GM04503 (cell line): ENCODE data around the gene SGO2.
"Not testable (repeated sequence)": the region's sequence is repeated elsewhere in the genome, so short reads cannot be mapped to it uniquely, and the experiment has no call there.

ENCODE experiments used
- DNase-seq: peaks from one replicate; pipeline ENCODE4 v3.0.0-alpha.2; 2012; ENCODE audit warnings: low read depth

SGO2 gene

GRCh38 chr2:200525066-200525465 is 941 bp upstream of the SGO2 start:
- DNase-seq, result no peak

DNA sequence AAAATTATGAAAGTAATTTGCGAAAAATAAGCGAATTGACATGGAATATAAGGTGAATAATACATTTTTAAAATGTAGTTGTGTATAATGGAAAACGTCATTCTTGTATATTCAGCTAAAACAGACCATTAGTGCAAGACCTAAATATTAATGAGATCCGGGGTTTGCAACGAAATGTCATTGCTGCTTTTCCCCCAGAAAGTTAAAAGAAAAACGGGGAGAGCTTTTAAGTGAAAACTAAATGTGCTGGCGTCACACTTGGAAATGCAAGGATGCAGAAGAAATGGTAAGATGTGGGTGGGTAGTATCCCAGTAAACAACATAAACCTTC is 491 bp upstream of the SGO2 start:
- no peak for DNase-seq

DNA sequence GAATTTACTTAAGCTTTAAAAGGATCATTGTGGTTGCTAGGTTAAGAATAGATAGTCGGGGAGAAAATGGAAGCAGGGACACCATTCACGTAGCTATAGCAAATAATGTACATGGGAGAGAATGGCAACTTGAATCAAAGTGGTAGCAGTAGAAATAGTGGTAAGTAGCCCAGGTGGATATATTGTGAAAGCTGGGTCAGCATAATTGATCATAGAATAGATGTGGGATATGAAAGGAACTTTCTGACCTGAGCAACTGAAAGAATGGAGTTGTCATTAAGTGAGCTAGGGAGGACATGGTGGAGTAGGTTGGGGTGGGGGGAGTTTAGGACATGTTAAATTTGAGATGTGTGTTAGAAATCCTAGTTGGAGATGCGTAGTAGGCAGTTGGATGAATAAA is 2.2 kb downstream of the SGO2 start:
- DNase-seq, result no peak

- DNase-seq, result no peak
Measured at GRCh38 chr2:200533754-200534153, 7.7 kb downstream of the SGO2 start.

DNA sequence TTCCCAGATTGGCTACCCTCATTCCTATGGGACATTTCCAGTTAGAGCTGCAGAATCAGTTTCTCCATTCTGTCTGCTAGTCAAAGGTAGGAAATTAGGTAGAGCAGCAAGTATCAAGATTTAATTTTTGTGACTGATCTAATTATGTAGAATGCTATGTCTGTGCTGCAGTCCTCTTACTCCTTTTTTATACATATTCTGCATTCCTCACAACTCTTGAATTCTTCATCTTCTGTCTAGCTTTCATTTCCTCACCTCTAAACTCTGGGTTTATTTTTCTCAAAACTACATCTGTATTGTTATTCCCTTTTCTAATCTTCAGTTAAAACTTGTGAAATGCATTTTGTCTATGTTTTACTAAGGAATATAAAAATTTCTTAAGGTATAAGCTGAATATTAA is 8.6 kb downstream of the SGO2 start:
- DNase-seq, result no peak

GRCh38 chr2:200538139-200538538 is 12.1 kb downstream of the SGO2 start:
- DNase-seq, result no peak

DNA sequence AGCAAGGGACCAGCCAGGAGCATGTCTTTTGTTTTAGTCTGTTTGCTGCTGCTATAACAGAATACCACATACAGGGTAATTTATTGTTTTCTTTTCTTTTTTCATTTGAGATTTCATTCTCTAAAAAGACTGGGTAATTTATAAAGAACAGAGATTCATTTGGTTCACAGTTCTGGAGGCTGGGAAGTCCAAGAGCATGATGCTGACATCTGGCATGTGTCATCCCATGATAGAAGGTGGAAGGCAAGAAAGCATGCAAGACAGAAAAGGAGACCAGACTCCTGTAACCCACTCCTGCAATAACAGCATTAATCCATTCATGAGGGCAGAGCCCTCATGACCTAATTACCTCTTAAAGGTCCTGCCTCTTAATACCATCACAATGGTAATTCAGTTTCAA is 14.8 kb downstream of the SGO2 start:
- no peak for DNase-seq

GRCh38 chr2:200566596-200566995 is 40.6 kb downstream of the SGO2 start:
- not testable (repeated sequence) for DNase-seq

DNA sequence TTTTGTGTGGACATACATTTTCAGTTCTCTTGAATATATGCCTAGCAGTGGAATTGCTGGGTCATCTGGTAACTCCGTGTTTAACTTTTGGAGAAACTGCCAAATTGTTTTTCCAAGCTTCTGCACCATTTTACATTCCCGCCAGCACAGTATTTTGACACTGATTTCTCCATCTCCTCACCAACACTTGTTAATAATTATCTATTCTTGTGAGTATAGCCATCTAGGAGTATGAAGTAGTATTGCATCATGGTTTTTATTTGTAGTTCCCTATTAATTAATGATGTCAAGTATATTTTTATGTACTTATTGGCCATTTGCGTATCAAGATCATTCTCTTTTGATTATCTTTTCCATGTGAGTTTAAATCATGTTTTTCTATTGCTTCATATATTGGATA is 41.9 kb downstream of the SGO2 start:
- no peak for DNase-seq

GRCh38 chr2:200575957-200576356 is 50.0 kb downstream of the SGO2 start:
- DNase-seq, result no peak

DNA sequence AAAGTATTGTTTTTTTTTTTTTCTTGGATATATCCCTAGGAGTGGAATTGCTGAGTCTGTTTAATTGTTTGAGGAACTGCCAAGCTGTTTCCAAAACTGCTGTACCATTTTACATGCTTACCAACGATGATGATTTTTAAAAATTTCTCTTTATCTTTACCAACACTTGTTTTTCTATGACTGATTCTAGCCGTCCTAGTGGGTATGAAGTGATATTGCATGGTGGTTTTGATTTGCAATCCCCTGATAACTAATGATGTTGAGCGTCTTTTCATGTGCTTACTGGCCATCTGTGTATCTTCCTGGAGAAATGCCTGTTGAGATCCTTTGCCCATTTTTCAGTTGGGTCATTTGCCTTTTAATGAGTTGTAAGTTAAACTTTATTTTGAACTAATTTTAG is 51.0 kb downstream of the SGO2 start:
- no peak for DNase-seq

DNA sequence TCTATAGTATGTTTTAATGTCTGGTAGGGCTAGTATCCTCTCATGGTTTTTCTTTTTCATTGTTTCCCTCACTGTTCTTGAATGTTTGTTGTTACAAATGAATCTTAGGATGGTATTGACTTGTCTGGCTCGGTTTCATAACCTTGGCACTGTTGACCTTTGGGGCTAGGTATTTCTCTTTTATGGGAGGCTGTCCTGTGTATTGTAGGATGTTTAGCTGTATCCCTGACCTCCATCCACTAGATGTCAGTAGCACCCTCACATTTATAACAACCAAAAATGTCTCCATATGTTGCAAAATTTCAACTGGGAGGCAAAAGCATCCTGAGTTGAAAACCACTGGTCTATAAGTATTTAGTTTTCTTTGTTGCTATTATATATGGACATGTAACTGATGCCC is 52.8 kb downstream of the SGO2 start:
- no peak for DNase-seq

DNA sequence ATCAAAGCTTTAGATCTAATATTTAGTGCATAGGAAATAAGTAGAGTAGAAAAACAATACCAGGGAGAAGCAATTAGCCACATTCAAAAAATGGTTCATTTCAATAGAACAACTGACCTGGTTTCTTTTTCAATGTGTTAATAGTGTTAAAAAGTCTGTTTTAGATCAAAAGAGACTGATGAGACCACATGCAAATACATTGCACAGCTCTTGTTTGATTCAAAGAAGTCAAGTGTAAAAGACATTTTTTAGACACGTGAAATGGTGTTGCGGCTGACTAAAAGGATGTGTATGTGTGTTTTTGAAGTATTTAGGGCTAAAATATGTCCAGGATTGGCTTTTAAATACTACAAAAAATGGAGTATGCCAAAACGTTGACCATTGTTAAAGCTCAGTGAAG is 58.6 kb downstream of the SGO2 start:
- DNase-seq, result no peak

GRCh38 chr2:200585340-200585729 is 59.3 kb downstream of the SGO2 start:
- no peak for DNase-seq

DNA sequence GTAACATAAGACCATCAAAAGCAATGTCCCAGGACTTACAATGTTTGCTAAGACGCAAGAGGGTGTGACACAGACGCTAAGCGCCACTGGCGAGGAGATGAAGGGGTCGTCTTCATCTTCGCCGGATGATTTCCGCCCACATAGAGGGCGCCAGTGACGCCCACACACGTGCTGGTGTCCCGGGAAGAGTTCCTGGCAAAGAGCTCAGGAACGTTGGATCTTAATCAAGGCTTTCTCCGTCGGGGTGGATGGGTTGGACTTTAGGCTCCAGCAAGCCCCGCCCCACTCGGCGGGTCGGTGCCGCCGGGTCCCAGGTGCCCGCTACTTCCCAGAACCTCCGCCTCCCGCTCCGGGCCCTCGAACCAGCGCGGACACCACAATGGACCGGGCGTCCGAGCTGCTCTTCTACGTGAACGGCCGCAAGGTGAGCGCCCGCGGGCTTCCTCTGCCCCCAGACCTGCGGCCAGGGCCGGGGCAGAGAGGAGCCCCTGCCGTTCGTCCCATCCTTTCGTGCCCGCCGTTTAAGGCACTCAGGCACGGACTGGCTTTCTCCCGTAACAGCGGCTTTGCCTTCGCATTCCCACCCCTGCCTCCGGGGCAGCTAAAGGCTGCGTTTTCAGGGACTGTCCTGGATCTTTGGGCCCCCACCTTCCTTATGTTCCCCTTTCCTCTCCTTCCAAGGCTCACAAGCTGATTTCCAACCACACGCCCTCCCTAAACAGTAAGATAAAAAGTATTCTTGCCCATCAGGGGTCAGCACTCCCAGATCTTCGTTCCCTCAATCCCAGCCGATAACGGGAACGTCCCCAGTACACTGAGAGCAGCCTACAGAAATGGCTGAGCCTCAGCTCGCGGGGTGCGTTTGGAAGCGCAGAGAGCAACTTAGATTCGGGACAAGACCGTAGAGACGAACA is 60.0 kb downstream of the SGO2 start, which contains the start of gene AOX1:
Gene AOX1 (plus strand): TSS at position 285 of the 914 bp plus-strand sequence. CDS start 95 bp downstream, at position 380.
- DNase-seq, result no peak

GRCh38 chr2:200586644-200586975 is 60.6 kb downstream of the SGO2 start:
- no peak for DNase-seq

GRCh38 chr2:200587007-200587616 is 61.1 kb downstream of the SGO2 start:
- DNase-seq, result no peak

GRCh38 chr2:200588076-200588678 is 62.2 kb downstream of the SGO2 start:
- DNase-seq, result no peak

DNA sequence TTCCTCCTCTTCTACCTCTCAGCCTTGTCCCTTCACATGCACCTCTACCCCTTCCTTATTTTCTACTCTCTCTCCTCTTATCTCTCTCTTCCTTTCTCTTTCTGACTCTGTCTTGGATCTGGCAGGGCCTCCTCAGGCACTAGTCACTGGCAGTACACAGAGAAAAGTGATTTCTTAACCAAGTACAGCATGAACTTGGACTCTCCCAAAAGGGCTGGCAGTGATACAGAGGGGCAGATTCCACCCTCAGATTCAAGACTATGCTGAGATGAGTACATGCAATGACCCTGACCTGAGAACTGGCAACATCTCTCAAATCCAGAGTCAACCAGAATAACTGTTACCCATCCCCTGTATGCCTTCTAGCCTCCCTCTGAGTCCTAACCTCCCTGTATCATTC is 64.1 kb downstream of the SGO2 start:
- no peak for DNase-seq

DNA sequence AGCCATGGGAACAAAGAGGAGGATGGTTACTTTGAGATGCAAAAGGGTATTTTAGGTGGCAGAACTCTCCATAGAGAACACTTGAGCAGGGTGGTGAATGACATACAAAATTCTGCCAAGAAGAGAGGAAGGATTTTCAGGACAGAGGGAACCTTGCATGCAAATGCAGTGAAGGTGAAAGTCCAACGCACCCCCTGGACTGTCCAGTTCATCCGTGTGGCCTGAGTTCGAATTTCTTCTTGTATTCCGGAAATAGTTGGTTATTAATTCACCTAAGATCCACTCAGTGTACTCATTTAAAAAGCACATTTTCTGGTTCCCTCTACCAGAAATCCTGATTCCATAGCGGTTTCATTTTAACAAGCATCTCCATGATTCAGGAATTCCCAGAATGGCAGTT is 65.3 kb downstream of the SGO2 start:
- no peak for DNase-seq

- DNase-seq, result no peak
Measured at GRCh38 chr2:200592406-200593075, 66.5 kb downstream of the SGO2 start.

DNA sequence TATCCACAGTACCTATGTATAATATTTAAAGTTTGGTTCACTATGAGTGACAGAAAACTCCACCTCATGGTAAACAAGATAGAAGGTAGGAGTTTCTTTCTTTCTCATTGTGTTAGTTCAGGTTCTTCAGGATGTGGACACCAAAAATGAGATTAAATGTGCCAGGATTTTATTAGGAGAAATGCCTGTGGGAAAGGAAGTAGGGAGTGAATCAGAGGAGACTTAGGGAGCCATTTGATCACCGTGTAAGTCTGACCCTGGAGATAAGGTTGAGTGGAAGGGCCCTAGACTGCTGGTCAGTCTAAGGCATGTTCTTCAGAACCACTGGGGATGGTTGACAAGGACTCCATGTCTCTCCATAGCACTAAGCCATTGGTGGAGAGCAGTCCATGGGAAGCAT is 67.9 kb downstream of the SGO2 start:
- DNase-seq, result no peak

- no peak for DNase-seq
Measured at GRCh38 chr2:200595913-200596312, 69.9 kb downstream of the SGO2 start.
